Measurements from ENCODE around the gene ARMC6. TPM values are rescaled to one million over a fixed set of nuclear protein-coding genes. Genes with fewer than 3 reads are reported as not detected.

Gene ARMC6
- total RNA-seq, 1 donor from 2014 or later, result 19.8 TPM

DNA sequence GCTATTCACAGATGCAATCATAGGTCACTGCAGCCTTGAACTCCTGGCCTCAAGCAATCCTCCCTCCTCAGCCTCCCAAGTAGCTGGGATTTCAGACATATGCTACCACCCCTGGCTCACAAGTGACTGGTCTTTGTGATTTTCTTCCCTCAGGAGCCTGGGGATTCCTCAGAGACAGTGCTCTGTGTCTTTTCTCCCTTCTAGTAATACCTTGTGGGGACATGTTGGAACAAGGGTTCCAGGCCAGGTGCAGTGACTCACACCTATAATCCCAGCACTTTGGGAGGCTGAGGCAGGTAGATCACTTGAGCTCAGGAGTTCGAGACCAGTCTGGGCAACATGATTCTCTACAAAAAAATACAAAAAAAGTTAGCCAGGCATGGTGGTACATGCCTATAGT is 10.0 kb upstream of the ARMC6 start:
- peak; percentile 38 for ATAC-seq

- ATAC-seq, result no peak
Observed at GRCh38 chr19:19025861-19026260, 7.5 kb upstream of the ARMC6 start.

DNA sequence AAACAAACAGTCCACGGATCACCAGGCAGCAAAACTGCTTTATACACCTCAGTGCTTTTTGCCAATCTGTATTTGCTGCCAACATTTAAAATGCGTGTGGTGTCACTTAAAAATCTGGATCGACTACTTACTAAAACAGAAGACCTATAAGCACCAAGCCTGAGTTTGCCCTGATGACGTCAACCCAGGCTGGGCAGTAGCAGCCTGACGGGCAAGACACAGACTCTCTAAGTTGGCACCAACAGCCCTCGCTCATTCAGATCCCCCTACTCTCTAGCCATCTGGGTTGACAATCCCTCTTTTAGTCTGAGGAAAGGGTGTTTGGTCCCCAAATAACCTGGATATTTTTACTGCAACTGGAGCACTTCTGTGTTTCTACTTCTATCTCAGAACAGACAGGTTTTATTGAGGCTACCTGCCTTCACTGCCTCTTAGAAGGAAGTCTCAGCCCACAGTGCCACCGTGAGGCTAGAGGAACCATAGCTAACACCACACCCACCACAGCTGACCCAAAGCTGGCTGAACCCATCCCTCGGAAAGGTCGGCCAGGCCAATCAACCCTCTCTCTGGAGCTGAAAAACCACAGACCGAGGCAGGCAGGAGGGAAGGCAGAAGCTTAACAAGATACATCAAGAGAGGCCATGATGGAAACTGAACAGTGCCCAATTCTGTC is 7.0 kb upstream of the ARMC6 start:
- ATAC-seq, result peak; percentile 69

- no peak for ATAC-seq
Observed at GRCh38 chr19:19027228-19027627, 6.2 kb upstream of the ARMC6 start.

- ATAC-seq, result no peak
Observed at GRCh38 chr19:19028526-19028925, 4.9 kb upstream of the ARMC6 start.

DNA sequence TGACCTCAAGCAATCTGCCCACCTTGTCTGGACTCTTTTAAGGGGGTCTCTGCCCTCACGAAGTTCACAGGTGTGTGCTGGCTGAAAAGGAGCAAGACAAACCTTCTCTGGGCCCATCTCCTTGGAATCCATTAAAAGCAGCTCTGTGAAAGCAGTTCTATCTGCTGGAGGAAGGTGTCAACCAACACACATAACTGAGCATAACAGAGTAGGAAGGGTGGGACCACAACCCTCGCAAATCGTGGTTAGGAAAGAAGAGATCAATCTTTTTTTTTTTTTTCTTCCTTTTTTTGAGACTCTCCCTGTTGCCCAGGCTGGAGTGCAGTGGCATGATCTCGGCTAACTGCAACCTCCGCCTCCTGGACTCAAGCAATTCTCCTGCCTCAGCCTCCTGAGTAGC is 1.5 kb upstream of the ARMC6 start:
- no peak for ATAC-seq

DNA sequence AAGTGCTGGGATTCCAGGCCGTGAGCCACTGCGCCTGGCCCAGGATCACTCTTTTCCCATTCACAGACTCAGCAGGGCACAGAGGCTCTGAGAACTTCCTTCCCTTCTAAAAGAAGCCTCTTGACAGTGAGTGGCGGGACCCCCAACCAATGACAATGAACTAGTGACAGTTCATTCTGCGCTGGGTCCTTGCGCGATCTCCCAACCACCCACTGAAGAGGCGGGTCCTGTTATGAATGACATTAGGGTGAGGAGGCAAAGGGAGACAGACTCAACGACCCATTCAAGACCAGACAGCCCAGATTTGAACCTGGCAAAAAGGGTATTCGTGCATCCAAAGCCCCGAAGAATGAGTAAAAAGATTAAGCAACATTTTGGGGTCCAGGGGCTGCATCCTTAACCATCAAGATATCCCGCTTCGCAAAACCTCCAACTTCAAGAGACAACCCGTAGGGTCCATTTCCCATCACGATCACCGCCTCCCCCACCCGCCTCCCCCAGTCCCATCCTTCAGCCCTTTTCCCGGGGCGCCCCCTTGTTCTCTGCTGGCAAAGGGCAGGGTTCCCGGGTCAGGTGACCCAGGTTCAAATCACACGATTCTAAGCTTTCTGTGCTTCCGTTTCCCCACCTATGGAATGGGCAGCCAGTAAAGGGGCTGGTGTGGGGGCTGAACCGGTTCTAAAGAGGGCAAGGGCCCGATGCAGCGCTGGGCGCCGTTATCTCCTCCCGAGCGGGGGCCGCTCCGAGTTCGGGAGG is 805 bp upstream of the ARMC6 start:
- ATAC-seq, result no peak

GRCh38 chr19:19033176-19033425 is 302 bp upstream of the ARMC6 start:
- ATAC-seq, result no peak

GRCh38 chr19:19034204-19034624 is 811 bp downstream of the ARMC6 start:
- peak; percentile 85 for ATAC-seq

DNA sequence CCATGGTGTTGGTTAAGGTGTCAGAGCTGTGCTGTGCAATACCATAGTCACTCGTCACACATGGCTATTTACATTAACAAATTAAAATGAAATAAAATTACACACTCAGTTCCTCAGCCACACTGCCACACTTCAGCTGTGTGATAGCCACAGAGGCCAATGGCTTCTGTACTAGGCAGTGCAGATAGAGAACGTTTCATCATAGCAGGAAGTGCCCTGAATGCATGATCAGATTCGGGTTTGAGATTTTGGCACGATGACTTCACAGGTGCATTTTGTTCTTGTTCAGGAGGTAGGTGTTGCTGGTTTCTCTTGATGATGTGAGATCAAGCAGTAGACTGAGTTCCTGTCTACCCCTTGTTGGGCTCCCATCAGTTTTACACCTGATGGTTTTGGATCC is 6.5 kb downstream of the ARMC6 start:
- no peak for ATAC-seq

GRCh38 chr19:19040417-19040816 is 7.0 kb downstream of the ARMC6 start:
- peak; percentile 34 for ATAC-seq

DNA sequence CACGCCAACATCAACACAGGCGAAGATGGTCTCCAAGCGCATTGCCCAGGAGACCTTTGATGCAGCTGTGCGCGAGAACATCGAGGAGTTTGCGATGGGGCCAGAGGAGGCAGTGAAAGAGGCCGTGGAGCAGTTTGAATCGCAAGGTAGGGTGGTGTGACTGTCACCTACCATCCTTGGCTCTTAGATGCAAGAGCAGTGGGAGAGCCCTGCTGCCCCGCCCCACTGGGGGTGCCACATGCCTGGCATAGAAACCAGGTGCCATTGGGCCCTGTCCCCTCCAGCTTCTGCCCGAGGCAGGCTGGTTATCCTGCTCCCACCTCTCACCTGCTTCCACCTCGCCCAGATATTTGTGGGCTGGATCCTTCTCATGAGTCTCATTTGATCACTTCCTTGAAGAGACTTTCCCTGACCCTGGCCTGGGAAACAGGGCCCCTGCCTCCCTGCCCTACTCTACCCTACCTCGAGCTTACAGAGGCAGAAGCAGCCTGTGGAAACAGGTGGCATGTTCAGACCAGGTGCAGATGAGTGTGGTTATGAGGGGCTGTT is 9.4 kb downstream of the ARMC6 start:
- peak; percentile 12 for ATAC-seq

DNA sequence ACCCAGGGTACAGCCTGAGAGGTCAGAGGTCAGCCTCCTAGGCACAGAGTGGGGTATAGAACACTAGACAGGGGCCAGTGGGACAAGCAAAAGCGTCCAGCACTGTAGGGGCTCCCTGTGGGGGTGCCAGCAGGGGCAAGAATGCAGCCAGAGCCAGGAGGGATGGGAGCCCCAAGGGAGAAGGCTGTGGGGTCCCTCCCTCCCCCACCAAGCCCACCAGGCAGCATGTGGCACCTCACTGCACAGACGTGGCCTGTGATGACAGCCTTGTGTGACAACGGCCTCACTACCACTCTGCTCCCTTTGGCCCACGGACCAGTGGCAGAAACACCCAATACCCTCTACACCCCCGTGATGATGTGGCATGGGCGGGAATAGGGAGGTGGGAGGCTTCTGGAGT is 10.1 kb downstream of the ARMC6 start:
- ATAC-seq, result no peak

- no peak for ATAC-seq
Observed at GRCh38 chr19:19043881-19044280, 10.5 kb downstream of the ARMC6 start.

GRCh38 chr19:19049406-19049805 is 16.0 kb downstream of the ARMC6 start:
- ATAC-seq, result no peak

GRCh38 chr19:19050104-19050503 is 16.7 kb downstream of the ARMC6 start:
- no peak for ATAC-seq

- ATAC-seq, result no peak
Observed at GRCh38 chr19:19050731-19051130, 17.3 kb downstream of the ARMC6 start.

- ATAC-seq, result no peak
Observed at GRCh38 chr19:19051478-19052213, 18.2 kb downstream of the ARMC6 start.

- ATAC-seq, result no peak
Observed at GRCh38 chr19:19052921-19053320, 19.5 kb downstream of the ARMC6 start.

DNA sequence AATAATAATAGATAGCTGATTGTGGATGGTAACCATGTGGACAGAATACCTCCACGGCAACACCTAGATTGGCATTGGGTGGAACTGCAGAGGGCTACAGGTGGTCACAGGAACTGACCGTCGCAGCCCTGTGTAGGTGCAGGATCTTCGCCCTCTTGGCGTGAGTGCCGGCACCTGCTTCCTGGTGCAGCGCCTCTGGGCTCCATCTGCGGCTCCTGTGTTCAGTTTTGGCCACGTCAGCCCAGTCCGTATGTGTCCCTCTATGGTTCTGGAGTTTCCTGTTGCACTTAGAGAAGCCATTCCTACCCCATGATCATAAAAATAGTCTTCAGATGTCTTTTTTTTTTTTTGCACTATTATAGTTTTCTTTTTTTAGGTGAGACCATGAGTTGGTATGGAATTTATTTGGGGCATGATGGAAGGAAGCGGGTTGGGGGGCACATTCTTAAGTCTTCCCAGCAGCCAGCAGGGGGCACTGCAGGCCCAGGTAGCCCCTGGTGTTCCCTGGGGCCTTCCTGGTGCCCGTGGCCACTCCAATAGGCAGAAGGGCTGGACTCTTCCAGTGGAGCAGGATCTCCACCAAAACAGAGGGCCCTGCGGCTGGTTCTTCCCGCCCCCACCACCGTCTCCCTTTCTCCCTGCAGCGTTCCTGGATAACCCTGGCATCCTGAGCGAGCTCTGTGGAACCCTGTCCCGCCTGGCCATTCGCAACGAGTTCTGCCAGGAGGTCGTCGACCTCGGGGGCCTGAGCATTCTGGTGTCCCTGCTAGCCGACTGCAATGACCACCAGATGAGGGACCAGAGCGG is 20.3 kb downstream of the ARMC6 start:
- peak; percentile 36 for ATAC-seq

- ATAC-seq, result no peak
Observed at GRCh38 chr19:19054315-19054938, 21.0 kb downstream of the ARMC6 start.

- no peak for ATAC-seq
Observed at GRCh38 chr19:19054939-19055440, 21.6 kb downstream of the ARMC6 start.

All from esophagus mucosa (tissue), 1 donor.